GM21515 (cell line): ENCODE data around the gene GNG8.
"Not testable (repeated sequence)": the region's sequence is repeated elsewhere in the genome, so short reads cannot be mapped to it uniquely, and the experiment has no call there.

Source experiments
- ATAC-seq: cut with Tn5 transposase; IDR thresholded peaks from one replicate; pipeline ENCODE4 v1.9.1; 2021; ENCODE audit not compliant: unreplicated experiment

GNG8 gene

GRCh38 chr19:46648060-46648960 is 12.3 kb upstream of the GNG8 start:
- ATAC-seq, result no peak

GRCh38 chr19:46646402-46646801 is 10.4 kb upstream of the GNG8 start:
- no peak for ATAC-seq

- ATAC-seq, result no peak
Observed at GRCh38 chr19:46644720-46645119, 8.7 kb upstream of the GNG8 start.

GRCh38 chr19:46640656-46641055 is 4.7 kb upstream of the GNG8 start:
- no peak for ATAC-seq

GRCh38 chr19:46639358-46640182 is 3.6 kb upstream of the GNG8 start:
- ATAC-seq, result no peak

GRCh38 chr19:46637224-46637623 is 1.2 kb upstream of the GNG8 start:
- no peak for ATAC-seq

- ATAC-seq, result no peak
Observed at GRCh38 chr19:46634656-46635218, 1.3 kb downstream of the GNG8 start.

GRCh38 chr19:46634045-46634655 is 1.9 kb downstream of the GNG8 start:
- ATAC-seq, result no peak

- ATAC-seq, result no peak
Observed at GRCh38 chr19:46633130-46633529, 2.9 kb downstream of the GNG8 start.

- no peak for ATAC-seq
Observed at GRCh38 chr19:46631481-46631880, 4.5 kb downstream of the GNG8 start.

- ATAC-seq, result no peak
Observed at GRCh38 chr19:46630586-46631205, 5.3 kb downstream of the GNG8 start.

- no peak for ATAC-seq
Observed at GRCh38 chr19:46629546-46630025, 6.4 kb downstream of the GNG8 start.

- ATAC-seq, result not testable (repeated sequence)
Observed at GRCh38 chr19:46628970-46629369, 7.0 kb downstream of the GNG8 start.

- no peak for ATAC-seq
Observed at GRCh38 chr19:46626446-46626845, 9.6 kb downstream of the GNG8 start.

GRCh38 chr19:46625731-46626130 is 10.3 kb downstream of the GNG8 start:
- ATAC-seq, result no peak

GRCh38 chr19:46624958-46625661 is 10.9 kb downstream of the GNG8 start, which contains the start of gene PTGIR:
TSS of gene PTGIR (minus strand) at chr19:46625089. CDS start at chr19:46624225, 864 bp downstream.
- ATAC-seq, result no peak

GRCh38 chr19:46623915-46624502 is 12.0 kb downstream of the GNG8 start:
- ATAC-seq, result no peak

- no peak for ATAC-seq
Observed at GRCh38 chr19:46622118-46622446, 13.9 kb downstream of the GNG8 start.
